Stomach (tissue), 4 donors: ENCODE results near the gene GPR37L1.

Experiments used
- POLR2A ChIP-seq, 4 donors: fragments of 450-650 bp; IDR thresholded peaks; one replicate each; pipeline ENCODE4 v1.6.1; 2016; ENCODE audit warnings: antibody characterized with exemption in 4 of 4, control low read depth in 2 of 4, mild to moderate bottlenecking in 1 of 4, moderate library complexity in 1 of 4
- TF ChIP-seq, protein P1 (sequence below), 7 experiments: fragments of 450-650 bp in 4 of 7; fragments of 200-600 bp in 3 of 7; sonication (generic) in 3 of 7; IDR thresholded peaks; one replicate each; pipeline ENCODE4 v1.5.1; 2016 to 2019; ENCODE audit warnings: antibody characterized with exemption in 7 of 7, control low read depth in 2 of 7, mild to moderate bottlenecking in 1 of 7

- TF ChIP-seq, protein P1, sequence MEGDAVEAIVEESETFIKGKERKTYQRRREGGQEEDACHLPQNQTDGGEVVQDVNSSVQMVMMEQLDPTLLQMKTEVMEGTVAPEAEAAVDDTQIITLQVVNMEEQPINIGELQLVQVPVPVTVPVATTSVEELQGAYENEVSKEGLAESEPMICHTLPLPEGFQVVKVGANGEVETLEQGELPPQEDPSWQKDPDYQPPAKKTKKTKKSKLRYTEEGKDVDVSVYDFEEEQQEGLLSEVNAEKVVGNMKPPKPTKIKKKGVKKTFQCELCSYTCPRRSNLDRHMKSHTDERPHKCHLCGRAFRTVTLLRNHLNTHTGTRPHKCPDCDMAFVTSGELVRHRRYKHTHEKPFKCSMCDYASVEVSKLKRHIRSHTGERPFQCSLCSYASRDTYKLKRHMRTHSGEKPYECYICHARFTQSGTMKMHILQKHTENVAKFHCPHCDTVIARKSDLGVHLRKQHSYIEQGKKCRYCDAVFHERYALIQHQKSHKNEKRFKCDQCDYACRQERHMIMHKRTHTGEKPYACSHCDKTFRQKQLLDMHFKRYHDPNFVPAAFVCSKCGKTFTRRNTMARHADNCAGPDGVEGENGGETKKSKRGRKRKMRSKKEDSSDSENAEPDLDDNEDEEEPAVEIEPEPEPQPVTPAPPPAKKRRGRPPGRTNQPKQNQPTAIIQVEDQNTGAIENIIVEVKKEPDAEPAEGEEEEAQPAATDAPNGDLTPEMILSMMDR (IDR thresholded peaks at IDR 0.05), result no peak
- no peak for TF ChIP-seq POLR2A (IDR thresholded peaks at IDR 0.05)
Observed at GRCh38 chr1:202146993-202147392, 24.3 kb downstream of the GPR37L1 start.
